Neuron (in vitro differentiated cells): ENCODE results near the gene NDUFS2.

Experiments
- H2AFZ ChIP-seq: one replicate; pipeline ENCODE4 v1.6.1; 2013; ENCODE audit warnings: low read depth, mild to moderate bottlenecking, inconsistent platforms, low read length, moderate library complexity
- H3K27me3 ChIP-seq: one replicate; pipeline ENCODE4 v1.6.1; 2013; ENCODE audit warnings: low read length; ENCODE audit not compliant: insufficient read depth
- H3K36me3 ChIP-seq: one replicate; pipeline ENCODE4 v1.6.1; 2013; ENCODE audit warnings: low read length; ENCODE audit not compliant: insufficient read depth
- H3K4me1 ChIP-seq: one replicate; pipeline ENCODE4 v1.6.1; 2013; ENCODE audit warnings: low read length; ENCODE audit not compliant: insufficient read depth
- H3K4me3 ChIP-seq: 2 replicates; pipeline ENCODE4 v1.5.1; 2013; ENCODE audit warnings: mild to moderate bottlenecking, low read length, moderate library complexity
- H3K9me3 ChIP-seq: one replicate; pipeline ENCODE4 v1.6.1; 2013; ENCODE audit warnings: low read length

NDUFS2 gene

GRCh38 chr1:161176468-161177111 is 25.6 kb upstream of the NDUFS2 start:
- Histone ChIP-seq H2AFZ (peak overlapping the region; percentile 57), H3K36me3 (peaks cover 38% of the 10 kb centered on the region), H3K4me1 (peaks cover 12% of the 10 kb centered on the region), H3K9me3 (no peaks in the 10 kb centered on the region), H3K4me3 (peak overlapping the region; percentile 66), H3K27me3 (no peaks in the 10 kb centered on the region)

- peak within 1 kb of the TSS; percentile 66 for H3K4me3 ChIP-seq
- H3K4me1 ChIP-seq, result peaks cover 12% of the 10 kb centered on the region
- H2AFZ ChIP-seq, result peak within 1 kb of the TSS; percentile 57
- peaks cover 31% of the 10 kb centered on the region for H3K36me3 ChIP-seq
- H3K9me3 ChIP-seq, result no peaks in the 10 kb centered on the region
- H3K27me3 ChIP-seq, result no peaks in the 10 kb centered on the region
These were observed 24.8 kb upstream of the NDUFS2 start, which contains the start of gene B4GALT3 for GRCh38 chr1:161177112-161177935. Gene B4GALT3, minus strand, starts transcription at chr1:161177507. Its CDS starts 1,447 bp downstream, at chr1:161176060.

- Histone ChIP-seq H3K4me1 (peaks cover 12% of the 10 kb centered on the region), H3K27me3 (no peaks in the 10 kb centered on the region), H3K4me3 (peak overlapping the region; percentile 66), H3K9me3 (no peaks in the 10 kb centered on the region), H3K36me3 (peaks cover 27% of the 10 kb centered on the region), H2AFZ (peak overlapping the region; percentile 57)
These were observed 24.3 kb upstream of the NDUFS2 start for GRCh38 chr1:161177936-161178244.

DNA sequence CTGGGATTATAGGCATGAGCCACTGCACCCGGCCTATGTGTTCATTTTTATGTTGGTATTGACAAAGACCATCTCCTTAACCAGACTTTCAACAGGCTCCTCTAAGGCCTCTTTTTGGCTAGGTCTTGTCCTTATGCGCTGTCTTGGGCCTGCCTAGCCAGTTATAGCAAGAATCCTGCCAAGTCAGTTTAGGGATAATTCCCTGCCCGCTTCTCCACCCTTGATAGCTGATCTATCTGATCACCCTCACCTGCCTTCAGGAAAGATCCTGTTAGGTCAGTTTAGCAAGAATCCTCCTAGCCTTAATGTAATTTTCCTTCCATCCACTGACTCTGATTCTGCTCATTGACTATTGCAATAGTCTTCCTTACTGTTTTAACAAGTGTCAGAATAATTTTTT is 22.5 kb upstream of the NDUFS2 start:
- no peak overlapping the region for H3K4me3 ChIP-seq
- no peak overlapping the region for H2AFZ ChIP-seq
- H3K4me1 ChIP-seq, result peaks cover 12% of the 10 kb centered on the region
- H3K9me3 ChIP-seq, result no peaks in the 10 kb centered on the region
- peaks cover 13% of the 10 kb centered on the region for H3K36me3 ChIP-seq
- H3K27me3 ChIP-seq, result no peaks in the 10 kb centered on the region

DNA sequence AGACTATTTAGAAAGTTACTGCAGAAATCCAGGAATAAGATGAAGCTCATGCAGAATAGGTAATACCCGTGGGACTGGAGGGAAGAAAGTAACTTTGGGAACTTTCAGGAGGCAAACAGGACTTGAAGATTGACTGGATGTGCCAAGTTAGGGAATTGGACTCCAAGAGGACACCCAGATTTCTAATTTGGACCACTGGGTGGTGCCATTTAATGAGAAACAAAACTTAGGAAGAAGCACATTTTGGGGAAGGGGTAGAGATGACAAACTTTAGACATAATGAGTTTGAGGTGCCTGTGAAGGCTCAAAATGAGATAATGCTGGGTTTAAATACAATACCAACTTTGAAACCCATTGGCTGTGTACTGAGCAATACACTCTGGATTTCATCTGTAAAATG is 21.5 kb upstream of the NDUFS2 start:
- no peaks in the 10 kb centered on the region for H3K9me3 ChIP-seq
- H3K4me1 ChIP-seq, result peaks cover 12% of the 10 kb centered on the region
- H3K27me3 ChIP-seq, result no peaks in the 10 kb centered on the region
- peaks cover 4% of the 10 kb centered on the region for H3K36me3 ChIP-seq
- no peak overlapping the region for H2AFZ ChIP-seq
- no peak overlapping the region for H3K4me3 ChIP-seq

GRCh38 chr1:161182214-161182613 is 20.0 kb upstream of the NDUFS2 start:
- Histone ChIP-seq H3K4me3 (no peak overlapping the region), H3K36me3 (no peaks in the 10 kb centered on the region), H3K4me1 (peaks cover 2% of the 10 kb centered on the region), H3K27me3 (no peaks in the 10 kb centered on the region), H3K9me3 (no peaks in the 10 kb centered on the region), H2AFZ (no peak overlapping the region)

GRCh38 chr1:161185282-161185682 is 16.9 kb upstream of the NDUFS2 start:
- no peaks in the 10 kb centered on the region for H3K4me1 ChIP-seq
- H3K36me3 ChIP-seq, result no peaks in the 10 kb centered on the region
- H2AFZ ChIP-seq, result no peak overlapping the region
- H3K27me3 ChIP-seq, result no peaks in the 10 kb centered on the region
- H3K9me3 ChIP-seq, result no peaks in the 10 kb centered on the region
- H3K4me3 ChIP-seq, result no peak overlapping the region

DNA sequence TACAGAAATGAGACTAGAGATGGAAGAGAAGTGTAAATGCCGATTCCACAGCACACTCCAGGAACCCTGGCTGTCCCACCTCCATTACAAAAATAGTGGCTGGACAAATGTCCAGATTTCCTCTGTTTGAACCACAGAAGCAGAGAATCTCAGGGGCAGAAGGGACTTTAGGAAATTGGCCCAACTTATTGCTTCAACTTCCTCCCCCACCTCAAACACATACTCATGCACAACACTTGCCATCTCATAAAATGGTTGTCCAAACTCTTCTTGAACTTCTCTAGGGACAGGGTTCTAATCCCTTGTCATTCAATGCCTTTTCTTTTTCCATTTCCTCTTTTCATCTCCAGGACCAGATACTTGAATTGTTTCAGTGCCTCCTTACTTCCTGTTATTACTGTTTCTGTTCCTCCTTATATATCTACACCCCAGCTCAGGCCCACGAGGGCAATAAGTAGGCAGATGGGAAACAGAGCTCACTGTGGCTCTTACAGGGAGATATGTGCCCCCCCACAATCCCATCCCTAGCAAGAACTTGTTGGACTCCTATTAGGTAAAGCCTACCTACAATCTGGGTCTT is 16.3 kb upstream of the NDUFS2 start:
- Histone ChIP-seq H3K36me3 (no peaks in the 10 kb centered on the region), H3K9me3 (no peaks in the 10 kb centered on the region), H2AFZ (no peak overlapping the region), H3K27me3 (no peaks in the 10 kb centered on the region), H3K4me3 (no peak overlapping the region), H3K4me1 (peaks cover 3% of the 10 kb centered on the region)

DNA sequence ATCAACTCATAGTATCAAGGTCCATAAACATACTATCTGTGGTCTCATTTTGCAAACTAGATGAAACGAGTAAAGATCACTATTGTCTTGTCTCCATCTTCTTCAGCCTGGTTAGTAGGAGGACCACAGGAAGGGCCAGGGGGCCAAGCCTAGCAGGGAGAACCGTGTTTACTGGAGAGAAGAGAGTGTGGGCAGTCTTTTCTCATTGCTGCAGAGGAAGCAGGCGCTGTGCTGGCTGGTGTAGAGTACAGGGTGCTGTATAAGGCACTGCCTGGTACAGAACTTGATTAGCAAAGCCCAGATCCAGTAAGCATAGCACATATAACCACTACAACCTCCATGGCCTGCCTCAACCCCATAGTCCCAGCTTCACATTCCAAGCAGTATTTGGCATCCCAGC is 14.9 kb upstream of the NDUFS2 start:
- Histone ChIP-seq H3K9me3 (no peaks in the 10 kb centered on the region), H3K4me1 (peaks cover 4% of the 10 kb centered on the region), H3K4me3 (no peak overlapping the region), H2AFZ (no peak overlapping the region), H3K27me3 (no peaks in the 10 kb centered on the region), H3K36me3 (no peaks in the 10 kb centered on the region)

GRCh38 chr1:161188381-161188780 is 13.8 kb upstream of the NDUFS2 start:
- peaks cover 10% of the 10 kb centered on the region for H3K4me1 ChIP-seq

GRCh38 chr1:161189036-161189435 is 13.1 kb upstream of the NDUFS2 start:
- Histone ChIP-seq H3K4me1 (peaks cover 10% of the 10 kb centered on the region), H3K4me3 (no peak overlapping the region), H3K9me3 (no peaks in the 10 kb centered on the region), H3K27me3 (no peaks in the 10 kb centered on the region), H3K36me3 (no peaks in the 10 kb centered on the region), H2AFZ (no peak overlapping the region)

More at GRCh38 chr1:161188381-161188780, 13.8 kb upstream of the NDUFS2 start:
- H3K36me3 ChIP-seq, result no peaks in the 10 kb centered on the region
- H3K27me3 ChIP-seq, result no peaks in the 10 kb centered on the region
- no peak overlapping the region for H3K4me3 ChIP-seq
- H3K9me3 ChIP-seq, result no peaks in the 10 kb centered on the region
- H2AFZ ChIP-seq, result no peak overlapping the region

GRCh38 chr1:161190962-161191521 is 11.1 kb upstream of the NDUFS2 start:
- Histone ChIP-seq H3K27me3 (no peaks in the 10 kb centered on the region), H3K4me3 (no peak overlapping the region), H3K9me3 (no peaks in the 10 kb centered on the region), H3K36me3 (no peaks in the 10 kb centered on the region), H2AFZ (no peak overlapping the region), H3K4me1 (peaks cover 10% of the 10 kb centered on the region)

- Histone ChIP-seq H3K36me3 (no peaks in the 10 kb centered on the region), H3K27me3 (no peaks in the 10 kb centered on the region), H2AFZ (no peak overlapping the region), H3K4me3 (no peak overlapping the region), H3K9me3 (no peaks in the 10 kb centered on the region), H3K4me1 (peaks cover 10% of the 10 kb centered on the region)
These were observed 10.2 kb upstream of the NDUFS2 start for GRCh38 chr1:161191971-161192370.
